KMS-11 (cell line): Measurements from ENCODE around the gene TP53I11.

Source experiments
- H2AFZ ChIP-seq: fragments of 200-600 bp; sonication (generic); 2 replicates; pipeline ENCODE4 v1.6.1; 2016; ENCODE audit warnings: antibody characterized with exemption, mixed run types, low read depth
- H3K27ac ChIP-seq: fragments of 200-600 bp; sonication (generic); 2 replicates; pipeline ENCODE4 v1.6.1; 2016; ENCODE audit warnings: mild to moderate bottlenecking, mixed run types
- H3K27me3 ChIP-seq: fragments of 200-600 bp; sonication (generic); 2 replicates; pipeline ENCODE4 v1.6.1; 2017; ENCODE audit warnings: mild to moderate bottlenecking, low read depth, mixed run types, moderate library complexity; ENCODE audit not compliant: insufficient read depth
- H3K36me3 ChIP-seq: fragments of 200-600 bp; sonication (generic); 2 replicates; pipeline ENCODE4 v1.6.1; 2017; ENCODE audit warnings: mild to moderate bottlenecking, mixed run types; ENCODE audit not compliant: insufficient read depth
- H3K4me1 ChIP-seq: fragments of 200-600 bp; sonication (generic); 2 replicates; pipeline ENCODE4 v1.6.1; 2016; ENCODE audit warnings: mild to moderate bottlenecking, low read depth, mixed run types; ENCODE audit not compliant: poor library complexity, severe bottlenecking
- H3K4me2 ChIP-seq: fragments of 200-600 bp; sonication (generic); 2 replicates; pipeline ENCODE4 v1.7.0; 2016; ENCODE audit warnings: mild to moderate bottlenecking, mixed run types
- H3K4me3 ChIP-seq: fragments of 200-600 bp; sonication (generic); IDR thresholded peaks from 2 replicates; pipeline ENCODE4 v1.6.1; 2017; ENCODE audit warnings: low read depth, low read length, mixed read lengths; ENCODE audit not compliant: insufficient read depth
- H3K79me2 ChIP-seq: fragments of 200-600 bp; sonication (generic); 2 replicates; pipeline ENCODE4 v1.6.1; 2016; ENCODE audit warnings: low read depth, mixed run types; ENCODE audit not compliant: insufficient read depth
- H3K9ac ChIP-seq: fragments of 200-600 bp; sonication (generic); 2 replicates; pipeline ENCODE4 v1.6.1; 2016; ENCODE audit warnings: mild to moderate bottlenecking, mixed run types
- H4K20me1 ChIP-seq: fragments of 200-600 bp; sonication (generic); 2 replicates; pipeline ENCODE4 v1.6.1; 2016; ENCODE audit warnings: mild to moderate bottlenecking, mixed run types; ENCODE audit not compliant: insufficient read depth
- TF ChIP-seq, protein P1 (sequence below): fragments of 200-600 bp; sonication (generic); conservative IDR thresholded peaks from 2 replicates; pipeline ENCODE4 v1.6.1; 2017; ENCODE audit warnings: low read depth, mild to moderate bottlenecking, antibody characterized with exemption, low read length, moderate library complexity, mixed read lengths

Gene TP53I11

DNA sequence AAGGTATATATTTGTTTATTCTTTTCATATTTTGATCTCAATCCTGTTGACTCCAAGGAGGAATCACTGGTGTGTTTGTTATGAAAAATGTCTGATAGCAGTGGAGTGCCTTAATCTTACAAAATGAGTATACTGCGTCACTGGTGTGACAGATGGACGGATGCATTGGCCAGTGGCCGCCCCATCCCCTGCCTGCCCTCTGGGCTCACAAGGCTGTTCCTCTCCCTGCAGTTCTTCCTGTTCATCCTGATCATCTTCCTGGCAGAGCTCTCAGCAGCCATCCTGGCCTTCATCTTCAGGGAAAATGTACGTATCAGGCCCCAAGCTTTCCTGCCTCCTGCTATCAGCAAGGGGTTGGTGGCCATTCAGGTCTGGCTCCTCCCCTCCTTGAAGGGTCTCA lies 32.9 kb downstream of the TP53I11 start:
- no peaks in the 10 kb centered on the region for H3K36me3 ChIP-seq
- no peak overlapping the region for H3K9ac ChIP-seq
- H3K4me2 ChIP-seq = no peak overlapping the region
- H2AFZ ChIP-seq = no peak overlapping the region
- no peaks in the 10 kb centered on the region for H4K20me1 ChIP-seq
- no peaks in the 10 kb centered on the region for H3K27me3 ChIP-seq
- no peak overlapping the region for H3K27ac ChIP-seq
- TF ChIP-seq, protein P1, sequence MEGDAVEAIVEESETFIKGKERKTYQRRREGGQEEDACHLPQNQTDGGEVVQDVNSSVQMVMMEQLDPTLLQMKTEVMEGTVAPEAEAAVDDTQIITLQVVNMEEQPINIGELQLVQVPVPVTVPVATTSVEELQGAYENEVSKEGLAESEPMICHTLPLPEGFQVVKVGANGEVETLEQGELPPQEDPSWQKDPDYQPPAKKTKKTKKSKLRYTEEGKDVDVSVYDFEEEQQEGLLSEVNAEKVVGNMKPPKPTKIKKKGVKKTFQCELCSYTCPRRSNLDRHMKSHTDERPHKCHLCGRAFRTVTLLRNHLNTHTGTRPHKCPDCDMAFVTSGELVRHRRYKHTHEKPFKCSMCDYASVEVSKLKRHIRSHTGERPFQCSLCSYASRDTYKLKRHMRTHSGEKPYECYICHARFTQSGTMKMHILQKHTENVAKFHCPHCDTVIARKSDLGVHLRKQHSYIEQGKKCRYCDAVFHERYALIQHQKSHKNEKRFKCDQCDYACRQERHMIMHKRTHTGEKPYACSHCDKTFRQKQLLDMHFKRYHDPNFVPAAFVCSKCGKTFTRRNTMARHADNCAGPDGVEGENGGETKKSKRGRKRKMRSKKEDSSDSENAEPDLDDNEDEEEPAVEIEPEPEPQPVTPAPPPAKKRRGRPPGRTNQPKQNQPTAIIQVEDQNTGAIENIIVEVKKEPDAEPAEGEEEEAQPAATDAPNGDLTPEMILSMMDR = no peak
- H3K4me1 ChIP-seq = no peaks in the 10 kb centered on the region
- H3K79me2 ChIP-seq = no peaks in the 10 kb centered on the region
- H3K4me3 ChIP-seq = no peak overlapping the region

DNA sequence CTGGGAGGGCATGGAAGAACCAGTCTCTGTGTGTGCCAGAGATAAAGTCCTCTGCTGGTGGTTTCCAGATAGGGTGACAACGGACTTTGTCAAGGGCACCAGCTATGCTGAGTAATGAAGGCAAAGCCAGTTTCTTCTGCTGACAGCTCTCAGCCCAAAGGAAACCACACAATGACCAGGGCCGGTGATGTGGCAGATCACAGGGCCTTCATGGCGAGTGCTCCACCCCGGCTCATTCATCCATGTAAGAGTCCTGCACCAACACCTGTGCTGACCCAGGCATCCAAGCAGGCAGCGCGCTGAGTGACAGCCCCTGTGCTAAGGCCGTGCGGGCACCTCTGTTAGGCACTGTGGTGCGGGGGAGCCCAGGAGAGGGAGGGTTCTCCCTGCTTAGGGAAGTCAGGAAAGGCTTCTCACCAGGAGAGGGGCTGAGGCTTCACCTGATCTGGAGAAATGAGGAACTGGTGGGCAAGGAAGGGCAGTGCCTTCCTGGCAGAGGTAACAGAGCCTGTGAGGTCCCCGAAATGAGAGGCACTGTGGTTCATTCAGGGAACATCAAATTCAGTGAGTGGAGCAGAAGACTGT lies 33.8 kb downstream of the TP53I11 start:
- H4K20me1 ChIP-seq = no peaks in the 10 kb centered on the region
- no peaks in the 10 kb centered on the region for H3K79me2 ChIP-seq
- H2AFZ ChIP-seq = no peak overlapping the region
- H3K4me2 ChIP-seq = no peak overlapping the region
- H3K36me3 ChIP-seq = no peaks in the 10 kb centered on the region
- no peaks in the 10 kb centered on the region for H3K4me1 ChIP-seq
- H3K27me3 ChIP-seq = no peaks in the 10 kb centered on the region
- TF ChIP-seq, protein P1 = no peak
- H3K27ac ChIP-seq = no peak overlapping the region
- H3K9ac ChIP-seq = no peak overlapping the region
- H3K4me3 ChIP-seq = no peak overlapping the region

DNA sequence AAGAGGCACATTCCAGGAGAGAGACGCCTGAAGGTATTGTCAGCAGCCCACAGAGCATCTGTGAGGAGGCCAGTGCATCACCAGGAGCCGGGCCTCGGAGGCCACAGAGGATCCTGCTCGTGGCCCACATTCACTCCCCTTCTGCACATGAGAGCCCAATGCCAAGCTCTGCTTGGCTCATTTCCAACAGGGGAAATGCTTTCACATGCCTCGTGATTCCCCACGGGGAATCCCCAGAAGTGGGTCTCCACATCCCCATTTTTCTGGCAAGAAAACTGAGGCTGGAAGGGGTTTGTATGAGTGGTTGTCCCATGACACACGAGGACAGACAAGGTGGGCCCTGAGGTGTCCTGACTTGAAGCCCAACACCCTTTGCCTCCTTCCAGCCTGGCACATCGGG lies 34.4 kb downstream of the TP53I11 start:
- no peak overlapping the region for H3K4me2 ChIP-seq
- H3K4me3 ChIP-seq = no peak overlapping the region
- no peaks in the 10 kb centered on the region for H3K36me3 ChIP-seq
- H3K79me2 ChIP-seq = no peaks in the 10 kb centered on the region
- no peak overlapping the region for H2AFZ ChIP-seq
- no peaks in the 10 kb centered on the region for H4K20me1 ChIP-seq
- H3K4me1 ChIP-seq = no peaks in the 10 kb centered on the region
- TF ChIP-seq, protein P1 = no peak
- no peak overlapping the region for H3K27ac ChIP-seq
- no peak overlapping the region for H3K9ac ChIP-seq
- no peaks in the 10 kb centered on the region for H3K27me3 ChIP-seq

DNA sequence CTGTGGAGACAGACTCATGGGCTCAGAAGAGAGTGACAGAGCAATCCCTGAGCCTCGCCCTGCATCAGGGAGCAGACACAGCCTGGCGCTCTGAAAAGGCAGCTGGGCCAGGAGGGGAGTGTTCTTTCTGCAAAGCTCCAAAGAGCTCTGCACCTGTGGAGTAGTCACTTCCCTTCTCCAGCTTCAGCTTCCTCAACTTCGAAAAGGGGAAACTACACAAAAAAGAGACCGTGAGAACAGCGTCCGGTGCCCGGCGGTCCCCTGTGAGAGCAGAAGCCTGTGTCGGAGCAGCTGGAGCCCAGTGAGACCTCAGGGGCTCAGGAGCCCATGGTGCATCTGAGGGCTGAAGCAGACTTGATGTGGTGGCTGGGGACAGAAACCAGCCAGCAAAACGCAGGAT lies 35.1 kb downstream of the TP53I11 start:
- no peaks in the 10 kb centered on the region for H4K20me1 ChIP-seq
- H3K27me3 ChIP-seq = no peaks in the 10 kb centered on the region
- peaks cover 4% of the 10 kb centered on the region for H3K4me1 ChIP-seq
- H3K4me2 ChIP-seq = no peak overlapping the region
- no peaks in the 10 kb centered on the region for H3K36me3 ChIP-seq
- no peak overlapping the region for H3K9ac ChIP-seq
- H3K4me3 ChIP-seq = no peak overlapping the region
- H2AFZ ChIP-seq = no peak overlapping the region
- no peak overlapping the region for H3K27ac ChIP-seq
- TF ChIP-seq, protein P1 = no peak
- H3K79me2 ChIP-seq = no peaks in the 10 kb centered on the region
